Fibroblast of the conjunctiva (primary cell): ENCODE results near the gene GRID2.
"Not testable (repeated sequence)": the region's sequence is repeated elsewhere in the genome, so short reads cannot be mapped to it uniquely, and the experiment has no call there.

Experiments
- DNase-seq: peaks from one replicate; pipeline ENCODE4 v3.0.0-alpha.2; 2010; ENCODE audit warnings: low read depth

Gene GRID2

GRCh38 chr4:92305878-92306520 is 2.2 kb downstream of the GRID2 start:
- no peak for DNase-seq

- no peak for DNase-seq
Observed at GRCh38 chr4:92307181-92307580, 3.4 kb downstream of the GRID2 start.

GRCh38 chr4:92307866-92308265 is 4.1 kb downstream of the GRID2 start:
- no peak for DNase-seq

GRCh38 chr4:92317047-92317446 is 13.3 kb downstream of the GRID2 start:
- DNase-seq: no peak

- no peak for DNase-seq
Observed at GRCh38 chr4:92328095-92328494, 24.3 kb downstream of the GRID2 start.

- no peak for DNase-seq
Observed at GRCh38 chr4:92333016-92333415, 29.2 kb downstream of the GRID2 start.

- peak; percentile 29 for DNase-seq
Observed at GRCh38 chr4:92334716-92335350, 31.1 kb downstream of the GRID2 start.

- DNase-seq: no peak
Observed at GRCh38 chr4:92339676-92340075, 35.9 kb downstream of the GRID2 start.

GRCh38 chr4:92344216-92344615 is 40.5 kb downstream of the GRID2 start:
- no peak for DNase-seq

GRCh38 chr4:92346289-92346688 is 42.5 kb downstream of the GRID2 start:
- DNase-seq: no peak

- DNase-seq: no peak
Observed at GRCh38 chr4:92357966-92358365, 54.2 kb downstream of the GRID2 start.

- no peak for DNase-seq
Observed at GRCh38 chr4:92359491-92359890, 55.7 kb downstream of the GRID2 start.

GRCh38 chr4:92362028-92362427 is 58.3 kb downstream of the GRID2 start:
- DNase-seq: no peak

GRCh38 chr4:92368653-92369052 is 64.9 kb downstream of the GRID2 start:
- DNase-seq: no peak

GRCh38 chr4:92381616-92382015 is 77.8 kb downstream of the GRID2 start:
- peak; percentile 3 for DNase-seq

- no peak for DNase-seq
Observed at GRCh38 chr4:92382128-92382527, 78.4 kb downstream of the GRID2 start.

- peak; percentile 36 for DNase-seq
Observed at GRCh38 chr4:92387459-92388069, 83.8 kb downstream of the GRID2 start.

GRCh38 chr4:92399032-92399431 is 95.3 kb downstream of the GRID2 start:
- DNase-seq: no peak

GRCh38 chr4:92403525-92403924 is 99.8 kb downstream of the GRID2 start:
- not testable (repeated sequence) for DNase-seq

- no peak for DNase-seq
Observed at GRCh38 chr4:92406488-92406887, 102.7 kb downstream of the GRID2 start.

GRCh38 chr4:92421920-92422319 is 118.2 kb downstream of the GRID2 start:
- no peak for DNase-seq

- DNase-seq: no peak
Observed at GRCh38 chr4:92433272-92433758, 129.5 kb downstream of the GRID2 start.

GRCh38 chr4:92438722-92439121 is 135.0 kb downstream of the GRID2 start:
- DNase-seq: not testable (repeated sequence)
